LNCAP (cell line): Measurements from ENCODE around the gene LRPAP1.

Experiments
- CTCF ChIP-seq: fragments of 450-650 bp; IDR thresholded peaks from 2 replicates; pipeline ENCODE4 v1.5.1; 2017; ENCODE audit warnings: mild to moderate bottlenecking

LRPAP1 gene

GRCh38 chr4:3492741-3493719 is 39.2 kb downstream of the LRPAP1 start:
- TF ChIP-seq CTCF = no peak

- TF ChIP-seq CTCF = no peak
Measured at GRCh38 chr4:3491681-3492405, 40.4 kb downstream of the LRPAP1 start.

GRCh38 chr4:3489451-3489962 is 42.7 kb downstream of the LRPAP1 start:
- no peak for TF ChIP-seq CTCF

- TF ChIP-seq CTCF = no peak
Measured at GRCh38 chr4:3488820-3489219, 43.4 kb downstream of the LRPAP1 start.

- no peak for TF ChIP-seq CTCF
Measured at GRCh38 chr4:3487861-3488260, 44.4 kb downstream of the LRPAP1 start.

GRCh38 chr4:3486541-3487540 is 45.4 kb downstream of the LRPAP1 start:
- no peak for TF ChIP-seq CTCF
